Neural cell (in vitro differentiated cells): Measurements from ENCODE around the gene MAPK8.

Source experiments
- EP300 ChIP-seq: fragments of 450-650 bp; conservative IDR thresholded peaks from 2 replicates; pipeline ENCODE4 v1.6.1; 2014; ENCODE audit warnings: antibody characterized with exemption, mild to moderate bottlenecking, moderate library complexity; ENCODE audit not compliant: poor library complexity, severe bottlenecking
- MXI1 ChIP-seq: fragments of 450-650 bp; conservative IDR thresholded peaks from 2 replicates; pipeline ENCODE4 v1.6.1; 2014; ENCODE audit warnings: antibody characterized with exemption, mild to moderate bottlenecking; ENCODE audit not compliant: poor library complexity, severe bottlenecking
- POLR2AphosphoS5 ChIP-seq: IDR thresholded peaks from 2 replicates; pipeline ENCODE4 v1.6.1; 2012
- SMC3 ChIP-seq: fragments of 450-650 bp; conservative IDR thresholded peaks from 2 replicates; pipeline ENCODE4 v1.6.1; 2014; ENCODE audit warnings: antibody characterized with exemption, mild to moderate bottlenecking, moderate library complexity; ENCODE audit not compliant: poor library complexity
- TAF1 ChIP-seq: IDR thresholded peaks from 2 replicates; pipeline ENCODE4 v1.6.1; 2012; ENCODE audit warnings: low read depth
- TF ChIP-seq, protein P1 (sequence below): fragments of 450-650 bp; IDR thresholded peaks from 2 replicates; pipeline ENCODE4 v1.5.1; 2014; ENCODE audit warnings: antibody characterized with exemption, mild to moderate bottlenecking, moderate library complexity; ENCODE audit not compliant: poor library complexity, severe bottlenecking
- TF ChIP-seq, protein P2 (sequence below): IDR thresholded peaks from 2 replicates; pipeline ENCODE4 v1.6.1; 2012; ENCODE audit warnings: borderline replicate concordance

DNA sequence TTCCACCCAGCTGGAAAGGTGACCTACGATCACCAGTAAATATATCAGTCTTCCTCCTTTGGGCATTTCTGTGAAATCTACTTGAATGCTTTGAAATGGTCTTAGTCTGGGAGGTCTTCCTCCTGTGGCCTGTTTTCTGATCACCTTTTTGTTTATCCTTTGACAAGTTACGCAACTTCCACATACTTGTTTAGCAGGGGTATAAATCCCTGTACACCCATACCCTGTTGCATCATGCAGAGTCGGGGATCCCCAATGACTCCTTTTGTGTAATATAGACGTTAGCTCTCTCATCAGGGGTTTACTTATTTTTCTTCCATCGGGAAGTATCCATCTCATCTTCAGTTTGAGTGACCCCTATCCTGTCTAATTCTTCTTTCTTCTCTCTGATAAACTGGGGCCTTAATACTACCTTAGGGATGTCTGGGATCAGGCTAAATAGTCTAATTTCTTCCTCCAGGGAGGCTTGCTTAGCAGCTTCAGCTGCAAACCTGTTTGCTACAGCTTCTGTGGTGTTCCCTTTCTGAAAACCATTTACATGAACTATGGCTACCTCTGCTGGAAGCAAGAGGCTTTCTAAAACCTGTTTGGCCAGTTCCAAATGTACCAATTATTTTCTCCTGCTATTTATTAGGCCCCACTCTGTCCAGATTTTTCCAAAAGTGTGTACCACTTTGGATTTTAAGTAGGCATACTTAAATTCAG lies 25.8 kb downstream of the MAPK8 start:
- TF ChIP-seq, protein P1, sequence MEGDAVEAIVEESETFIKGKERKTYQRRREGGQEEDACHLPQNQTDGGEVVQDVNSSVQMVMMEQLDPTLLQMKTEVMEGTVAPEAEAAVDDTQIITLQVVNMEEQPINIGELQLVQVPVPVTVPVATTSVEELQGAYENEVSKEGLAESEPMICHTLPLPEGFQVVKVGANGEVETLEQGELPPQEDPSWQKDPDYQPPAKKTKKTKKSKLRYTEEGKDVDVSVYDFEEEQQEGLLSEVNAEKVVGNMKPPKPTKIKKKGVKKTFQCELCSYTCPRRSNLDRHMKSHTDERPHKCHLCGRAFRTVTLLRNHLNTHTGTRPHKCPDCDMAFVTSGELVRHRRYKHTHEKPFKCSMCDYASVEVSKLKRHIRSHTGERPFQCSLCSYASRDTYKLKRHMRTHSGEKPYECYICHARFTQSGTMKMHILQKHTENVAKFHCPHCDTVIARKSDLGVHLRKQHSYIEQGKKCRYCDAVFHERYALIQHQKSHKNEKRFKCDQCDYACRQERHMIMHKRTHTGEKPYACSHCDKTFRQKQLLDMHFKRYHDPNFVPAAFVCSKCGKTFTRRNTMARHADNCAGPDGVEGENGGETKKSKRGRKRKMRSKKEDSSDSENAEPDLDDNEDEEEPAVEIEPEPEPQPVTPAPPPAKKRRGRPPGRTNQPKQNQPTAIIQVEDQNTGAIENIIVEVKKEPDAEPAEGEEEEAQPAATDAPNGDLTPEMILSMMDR, result no peak
- TF ChIP-seq, protein P2, sequence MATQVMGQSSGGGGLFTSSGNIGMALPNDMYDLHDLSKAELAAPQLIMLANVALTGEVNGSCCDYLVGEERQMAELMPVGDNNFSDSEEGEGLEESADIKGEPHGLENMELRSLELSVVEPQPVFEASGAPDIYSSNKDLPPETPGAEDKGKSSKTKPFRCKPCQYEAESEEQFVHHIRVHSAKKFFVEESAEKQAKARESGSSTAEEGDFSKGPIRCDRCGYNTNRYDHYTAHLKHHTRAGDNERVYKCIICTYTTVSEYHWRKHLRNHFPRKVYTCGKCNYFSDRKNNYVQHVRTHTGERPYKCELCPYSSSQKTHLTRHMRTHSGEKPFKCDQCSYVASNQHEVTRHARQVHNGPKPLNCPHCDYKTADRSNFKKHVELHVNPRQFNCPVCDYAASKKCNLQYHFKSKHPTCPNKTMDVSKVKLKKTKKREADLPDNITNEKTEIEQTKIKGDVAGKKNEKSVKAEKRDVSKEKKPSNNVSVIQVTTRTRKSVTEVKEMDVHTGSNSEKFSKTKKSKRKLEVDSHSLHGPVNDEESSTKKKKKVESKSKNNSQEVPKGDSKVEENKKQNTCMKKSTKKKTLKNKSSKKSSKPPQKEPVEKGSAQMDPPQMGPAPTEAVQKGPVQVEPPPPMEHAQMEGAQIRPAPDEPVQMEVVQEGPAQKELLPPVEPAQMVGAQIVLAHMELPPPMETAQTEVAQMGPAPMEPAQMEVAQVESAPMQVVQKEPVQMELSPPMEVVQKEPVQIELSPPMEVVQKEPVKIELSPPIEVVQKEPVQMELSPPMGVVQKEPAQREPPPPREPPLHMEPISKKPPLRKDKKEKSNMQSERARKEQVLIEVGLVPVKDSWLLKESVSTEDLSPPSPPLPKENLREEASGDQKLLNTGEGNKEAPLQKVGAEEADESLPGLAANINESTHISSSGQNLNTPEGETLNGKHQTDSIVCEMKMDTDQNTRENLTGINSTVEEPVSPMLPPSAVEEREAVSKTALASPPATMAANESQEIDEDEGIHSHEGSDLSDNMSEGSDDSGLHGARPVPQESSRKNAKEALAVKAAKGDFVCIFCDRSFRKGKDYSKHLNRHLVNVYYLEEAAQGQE, result no peak
- TF ChIP-seq MXI1 (no peak), POLR2AphosphoS5 (no peak), SMC3 (no peak), EP300 (no peak), TAF1 (no peak)
